GM12874 (cell line): Measurements from ENCODE around the gene SACM1L.

ENCODE experiments used
- CTCF ChIP-seq: IDR thresholded peaks from 2 replicates; pipeline ENCODE4 v1.5.1; 2011; ENCODE audit warnings: low read depth, mild to moderate bottlenecking, control low read depth, low read length, moderate library complexity; ENCODE audit not compliant: insufficient read depth

SACM1L gene

DNA sequence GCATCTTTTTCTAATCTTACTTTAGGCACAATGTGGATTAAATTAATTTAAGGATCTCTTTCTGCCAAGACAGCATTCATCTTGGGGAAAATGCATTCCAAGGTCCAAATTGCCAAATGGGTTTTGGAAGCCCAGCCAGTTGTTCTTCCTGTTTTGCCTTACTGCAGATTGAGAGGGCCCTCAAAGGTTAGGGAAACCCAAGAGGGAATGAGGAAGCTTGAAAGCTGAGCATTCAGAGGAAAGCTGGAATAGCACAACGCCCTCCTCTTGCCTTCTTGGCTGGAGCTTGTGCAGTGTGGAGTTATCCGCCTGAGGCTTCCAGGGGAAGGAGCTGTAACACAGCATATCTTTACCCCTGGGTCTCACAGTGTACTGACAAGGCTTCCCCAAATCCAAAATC lies 18.2 kb upstream of the SACM1L start:
- no peak for TF ChIP-seq CTCF

GRCh38 chr3:45673273-45673672 lies 15.9 kb upstream of the SACM1L start:
- TF ChIP-seq CTCF, result no peak

GRCh38 chr3:45676325-45677032 lies 12.7 kb upstream of the SACM1L start:
- TF ChIP-seq CTCF, result no peak

- no peak for TF ChIP-seq CTCF
Measured at GRCh38 chr3:45677033-45677446, 12.2 kb upstream of the SACM1L start.

GRCh38 chr3:45677841-45678240 lies 11.4 kb upstream of the SACM1L start:
- no peak for TF ChIP-seq CTCF

DNA sequence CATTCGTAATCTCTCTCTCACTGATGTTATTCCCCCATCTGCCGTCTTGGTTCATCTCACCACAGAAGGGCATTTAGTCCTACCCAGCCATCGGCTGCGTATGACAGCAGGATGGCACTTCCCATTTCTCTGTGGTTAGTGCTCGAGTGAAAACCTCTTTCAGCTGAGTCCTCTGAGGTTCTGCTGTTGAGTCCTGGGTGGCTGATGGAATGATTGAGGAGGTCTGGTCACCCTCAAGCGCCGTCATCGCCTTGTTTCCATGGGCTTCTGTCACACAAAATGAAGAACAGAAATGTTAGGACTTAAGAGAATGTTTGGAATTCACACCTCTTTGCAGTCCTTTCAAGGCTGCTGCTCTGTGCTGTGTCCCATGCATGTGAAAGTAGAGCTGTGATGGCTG lies 9.4 kb upstream of the SACM1L start:
- TF ChIP-seq CTCF, result no peak

- TF ChIP-seq CTCF, result no peak
Measured at GRCh38 chr3:45681221-45681620, 8.0 kb upstream of the SACM1L start.
